Cerebellar cortex (tissue), 1 donor: ENCODE results near the gene DDRGK1.
"Not testable (repeated sequence)": the region's sequence is repeated elsewhere in the genome, so short reads cannot be mapped to it uniquely, and the experiment has no call there.

ENCODE experiments used
- DNase-seq: peaks from one replicate; pipeline ENCODE4 v3.0.0-alpha.2; 2015; ENCODE audit warnings: low spot score

The DDRGK1 gene

GRCh38 chr20:3215359-3215917 is 11.0 kb upstream of the DDRGK1 start:
- not testable (repeated sequence) for DNase-seq

DNA sequence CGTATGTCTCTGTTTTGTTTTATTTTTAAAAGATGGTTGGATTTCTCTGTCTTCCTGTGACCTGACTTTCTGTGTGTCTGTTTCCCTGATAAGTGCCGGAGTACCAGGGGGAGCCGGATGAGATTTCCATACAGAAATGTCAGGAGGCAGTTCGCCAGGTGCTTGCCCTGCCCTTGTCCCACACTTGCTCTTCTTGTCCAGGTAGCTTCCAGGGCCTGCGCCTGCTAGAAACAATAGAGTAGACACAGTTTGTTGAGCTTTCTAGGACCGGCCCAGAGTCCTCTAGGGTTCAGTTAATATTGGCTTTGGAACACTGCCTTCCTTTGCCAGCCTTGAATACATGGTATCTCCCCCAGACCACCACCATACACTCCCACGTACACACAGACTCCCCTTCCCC is 8.7 kb upstream of the DDRGK1 start:
- no peak for DNase-seq

DNA sequence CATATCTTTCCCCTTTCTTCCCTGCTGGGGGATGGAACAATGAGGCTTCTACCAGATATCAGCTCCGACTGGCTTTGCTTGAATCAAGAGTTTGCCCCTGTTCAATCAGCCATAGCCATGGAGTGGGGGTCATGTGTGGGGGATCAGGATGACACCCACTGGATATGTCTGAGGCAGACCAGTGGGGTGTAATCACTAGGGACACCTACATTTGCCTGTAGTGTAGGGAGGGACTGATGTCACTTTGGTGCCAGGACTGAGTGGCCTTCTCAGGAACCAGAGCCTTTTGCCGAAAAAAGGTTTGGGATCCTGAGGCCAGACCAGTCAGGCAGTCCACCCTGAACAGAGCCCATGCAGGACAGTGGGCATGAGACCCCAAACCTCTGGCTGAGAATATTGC is 5.9 kb upstream of the DDRGK1 start:
- DNase-seq, result no peak

GRCh38 chr20:3209946-3210317 is 5.5 kb upstream of the DDRGK1 start:
- DNase-seq, result no peak

- peak; percentile 66 for DNase-seq
Observed at GRCh38 chr20:3209257-3209945, 4.9 kb upstream of the DDRGK1 start, which contains the start of gene ITPA. Gene ITPA (plus strand): TSS chr20:3209498. CDS start chr20:3209552, 54 bp downstream.

DNA sequence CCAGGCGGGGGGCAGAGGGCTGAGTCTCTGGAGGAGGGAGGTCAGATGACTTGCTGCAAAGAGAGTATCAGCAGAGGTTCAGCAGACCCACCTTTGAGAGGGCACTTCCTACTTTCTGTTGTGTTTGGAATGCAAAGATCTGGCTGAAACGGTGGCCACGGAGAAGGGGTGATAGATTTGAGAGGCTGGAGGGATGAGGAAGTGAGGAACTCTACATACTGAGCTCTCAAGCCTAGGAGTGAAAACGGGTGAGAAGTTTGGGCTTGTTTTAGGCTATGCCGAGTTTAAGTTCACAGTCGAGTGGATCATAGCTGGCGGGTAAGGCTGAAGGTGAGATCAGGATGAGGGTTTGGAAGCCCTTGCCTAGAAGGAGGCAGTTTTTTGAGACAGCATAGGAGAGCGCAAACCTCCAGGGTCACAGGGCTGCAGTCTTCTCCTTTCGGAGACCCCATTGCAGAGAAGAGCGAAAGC is 4.3 kb upstream of the DDRGK1 start:
- peak; percentile 28 for DNase-seq

DNA sequence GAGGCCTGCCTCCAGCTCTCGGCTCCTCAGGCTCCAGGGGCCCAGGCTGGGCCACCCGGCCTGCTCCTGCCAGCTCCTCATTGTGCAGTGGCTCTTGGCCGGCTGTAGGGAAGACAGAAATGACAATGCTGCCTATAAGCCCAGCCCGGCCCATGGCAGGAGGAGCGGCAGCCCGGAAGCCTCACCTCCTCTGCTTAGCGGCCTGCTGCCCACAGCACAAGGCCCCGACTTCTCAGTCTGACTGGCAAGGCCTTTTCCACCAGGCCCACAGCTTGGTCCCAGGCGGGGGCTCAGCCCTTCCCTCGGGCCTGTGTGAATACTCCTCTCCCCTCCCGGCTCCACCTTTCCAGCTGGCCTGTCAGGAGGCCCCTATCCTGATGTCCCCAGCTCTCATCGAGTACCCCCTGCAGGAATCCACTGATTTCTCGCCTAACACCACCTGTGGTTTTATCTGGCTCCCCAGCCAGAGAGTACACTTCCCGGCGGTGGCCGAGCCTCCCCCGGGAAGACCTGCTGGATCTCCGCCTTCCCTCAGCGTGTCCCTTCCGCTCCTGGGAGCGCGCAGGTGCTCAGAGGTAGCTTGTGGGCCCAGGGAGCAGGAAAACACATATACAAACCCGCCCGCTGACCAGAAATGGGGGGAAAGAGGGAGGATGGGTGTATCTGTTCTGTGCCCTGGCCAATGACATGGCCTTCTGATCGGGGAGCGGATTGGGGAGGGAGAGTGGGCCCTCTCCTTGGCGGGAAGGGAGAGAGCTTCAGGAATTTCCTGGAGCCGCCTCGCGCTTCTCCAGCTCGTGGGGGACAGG is 963 bp downstream of the DDRGK1 start:
- peak; percentile 51 for DNase-seq

- DNase-seq, result no peak
Observed at GRCh38 chr20:3202965-3203314, 1.5 kb downstream of the DDRGK1 start.

- DNase-seq, result no peak
Observed at GRCh38 chr20:3199976-3200755, 4.3 kb downstream of the DDRGK1 start.

DNA sequence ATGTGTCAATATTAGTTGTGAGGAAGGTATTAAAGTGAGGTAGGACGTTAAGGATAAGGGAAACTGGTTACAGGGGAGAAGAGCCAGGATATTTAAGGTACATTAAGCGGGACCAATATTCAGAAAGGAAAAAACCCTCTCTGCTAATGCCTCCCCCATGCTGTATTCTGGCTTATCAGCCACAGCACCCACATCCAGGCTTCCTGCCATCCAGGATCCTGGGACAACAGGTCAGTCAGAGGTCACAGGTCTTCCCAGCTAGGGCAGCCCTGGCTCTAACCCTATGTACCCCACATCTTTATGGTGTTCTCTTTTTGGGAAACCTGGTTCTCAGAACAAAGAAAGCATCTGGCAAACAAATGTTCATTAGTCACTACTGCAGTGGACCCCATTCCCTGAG is 5.3 kb downstream of the DDRGK1 start:
- no peak for DNase-seq

GRCh38 chr20:3195590-3196237 is 8.8 kb downstream of the DDRGK1 start:
- no peak for DNase-seq

- DNase-seq, result no peak
Observed at GRCh38 chr20:3194617-3195280, 9.7 kb downstream of the DDRGK1 start.

DNA sequence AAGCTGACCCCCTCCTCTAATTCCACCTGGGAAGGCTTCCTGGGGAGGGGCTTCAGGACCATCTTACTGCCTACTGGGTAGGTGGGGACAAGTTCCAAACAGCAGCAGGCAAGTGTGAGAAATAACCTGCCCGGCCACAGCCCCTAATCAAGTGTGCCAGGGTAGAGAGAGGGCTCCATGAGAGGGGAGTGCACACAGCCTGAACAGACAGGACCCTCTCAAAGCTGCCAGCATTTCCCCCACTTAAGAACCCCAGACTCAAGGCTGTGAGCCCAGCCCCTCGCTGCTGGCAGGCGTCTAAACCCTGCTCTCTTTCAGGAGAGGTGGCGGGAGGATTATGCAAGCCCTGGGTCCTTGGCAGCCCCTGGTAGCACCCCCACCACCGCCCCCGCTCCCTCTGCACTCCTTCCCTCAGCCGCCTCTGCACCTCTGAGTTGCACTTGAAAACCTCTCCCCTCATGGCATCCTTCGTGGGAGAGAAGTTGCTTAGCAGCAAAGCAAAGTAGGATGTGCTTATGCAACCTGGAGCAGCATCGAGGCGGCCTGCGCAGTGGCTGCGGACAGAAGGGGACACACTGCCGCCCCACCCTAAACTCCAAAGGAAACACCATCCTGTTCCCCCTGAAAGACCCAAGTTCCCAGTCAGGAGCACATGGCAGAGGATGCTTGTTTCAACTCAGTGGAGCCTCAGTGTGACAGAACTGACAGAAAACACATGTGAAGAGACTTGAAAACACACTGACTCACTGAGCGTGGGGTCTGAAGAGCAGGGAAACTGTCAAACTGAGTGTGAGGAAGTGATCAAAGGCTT is 10.5 kb downstream of the DDRGK1 start:
- no peak for DNase-seq

DNA sequence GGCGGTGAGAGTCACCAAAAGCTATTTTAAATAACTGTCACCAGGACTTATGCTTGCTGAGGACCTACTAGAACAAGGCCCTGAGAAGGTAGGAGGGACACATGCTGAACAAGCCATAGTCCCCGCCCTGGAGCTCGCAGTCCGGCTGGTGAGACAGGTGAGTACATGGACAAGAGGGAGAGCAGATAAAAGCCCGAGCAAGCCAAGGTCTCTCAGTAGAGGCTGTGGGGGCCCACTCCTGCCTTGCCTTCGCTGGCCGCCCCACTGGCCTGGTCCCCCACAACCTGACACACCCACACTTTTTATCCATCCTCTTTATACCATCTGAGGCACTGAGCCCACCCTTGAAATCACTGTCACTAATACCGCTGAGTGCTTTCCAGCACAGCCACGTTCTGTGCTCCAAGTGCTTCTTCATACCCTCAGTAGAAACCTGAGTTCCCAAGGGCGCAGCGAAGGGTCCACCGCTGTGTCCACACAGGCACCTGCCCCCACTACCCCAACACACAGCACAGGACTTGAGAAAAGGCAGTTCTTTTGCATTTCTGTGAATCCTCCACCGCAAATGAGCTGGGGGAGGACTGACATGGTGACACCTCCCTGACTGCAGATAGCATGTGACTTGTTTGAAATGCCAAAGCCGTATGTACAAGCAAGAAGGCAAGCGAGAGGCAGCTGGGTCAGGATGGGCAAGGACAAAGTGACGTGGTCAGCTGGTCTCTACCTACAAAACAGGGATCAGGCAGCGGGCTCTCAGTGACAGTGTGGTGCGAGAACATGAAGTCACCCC is 12.1 kb downstream of the DDRGK1 start:
- DNase-seq, result no peak

GRCh38 chr20:3190681-3191111 is 13.8 kb downstream of the DDRGK1 start:
- no peak for DNase-seq

GRCh38 chr20:3189561-3190131 is 14.8 kb downstream of the DDRGK1 start:
- DNase-seq, result no peak

- DNase-seq, result no peak
Observed at GRCh38 chr20:3188823-3189413, 15.6 kb downstream of the DDRGK1 start.

- not testable (repeated sequence) for DNase-seq
Observed at GRCh38 chr20:3187861-3188260, 16.6 kb downstream of the DDRGK1 start.
